Esophagus squamous epithelium (tissue), 4 donors: ENCODE measurements around the gene YES1.

Experiments
- CTCF ChIP-seq, 6 experiments: fragments of 450-650 bp in 4 of 6; fragments of 200-600 bp in 2 of 6; sonication (generic) in 2 of 6; IDR thresholded peaks; one replicate each; pipeline ENCODE4 v1.5.1; 2016 to 2019; ENCODE audit warnings: antibody characterized with exemption in 6 of 6, mild to moderate bottlenecking in 4 of 6, moderate library complexity in 4 of 6
- POLR2A ChIP-seq, 4 donors: fragments of 450-650 bp; IDR thresholded peaks; one replicate each; pipeline ENCODE4 v1.6.1; 2017; ENCODE audit warnings: antibody characterized with exemption in 4 of 4, mild to moderate bottlenecking in 4 of 4, moderate library complexity in 3 of 4

DNA sequence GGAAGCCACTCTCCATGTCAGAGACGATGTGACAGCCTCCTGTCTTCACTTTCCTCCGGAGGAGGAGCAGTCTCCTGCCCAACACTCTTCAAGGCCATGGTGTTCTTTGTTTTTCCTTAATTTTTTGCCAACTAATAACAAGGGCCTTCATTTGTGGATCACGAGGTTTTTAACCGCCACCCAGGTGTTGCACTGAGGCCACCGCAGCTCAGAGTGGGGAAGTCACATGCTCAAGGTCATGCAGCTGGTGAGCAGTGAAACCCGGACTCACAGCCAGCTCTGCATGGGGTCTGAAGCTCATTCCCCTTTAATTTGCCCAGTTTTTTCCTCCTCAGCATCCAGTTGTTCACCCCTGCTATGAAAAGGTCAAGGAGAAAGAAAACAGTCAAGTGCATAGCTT, 119.2 kb downstream of the YES1 start:
- TF ChIP-seq CTCF (IDR thresholded peaks at IDR 0.05) (no peak), POLR2A (IDR thresholded peaks at IDR 0.05) (no peak)
